Epithelial cell of proximal tubule (primary cell): Measurements from ENCODE around the gene KLC1. TPM values are rescaled to one million over a fixed set of nuclear protein-coding genes. Genes with fewer than 3 reads are reported as not detected.

ENCODE experiments used
- DNase-seq: peaks from one replicate; pipeline ENCODE4 v3.0.0-alpha.2; 2011; ENCODE audit warnings: low read depth
- H3K4me3 ChIP-seq: 2 replicates; pipeline ENCODE4 v1.5.1; 2011; ENCODE audit warnings: low read depth, mild to moderate bottlenecking, low read length
- CTCF ChIP-seq: conservative IDR thresholded peaks from 2 replicates; pipeline ENCODE4 v1.5.1; 2012; ENCODE audit warnings: low read depth, mild to moderate bottlenecking, low read length
- total RNA-seq: library from RNA; depleted of rRNA; stranded (reverse); fragments of >200 nt; gene quantifications from 2 replicates; pipeline ENCODE4 v1.2.3, GENCODE V29; 2015

KLC1 gene
- total RNA-seq, 1 donor from 2014 or later = 178 TPM

- no peak for DNase-seq
- H3K4me3 ChIP-seq = peak overlapping the region; percentile 79
Observed at GRCh38 chr14:103630364-103631108, 1.5 kb downstream of the KLC1 start.

GRCh38 chr14:103633391-103633790, 4.4 kb downstream of the KLC1 start:
- DNase-seq = no peak
- TF ChIP-seq CTCF = no peak

More at GRCh38 chr14:103630364-103631108, 1.5 kb downstream of the KLC1 start:
- TF ChIP-seq CTCF = no peak

GRCh38 chr14:103634156-103634555, 5.1 kb downstream of the KLC1 start:
- DNase-seq = no peak

More at GRCh38 chr14:103633391-103633790, 4.4 kb downstream of the KLC1 start:
- H3K4me3 ChIP-seq = no peak overlapping the region

GRCh38 chr14:103638594-103638993, 9.6 kb downstream of the KLC1 start:
- no peak for TF ChIP-seq CTCF
- DNase-seq = no peak
- no peak overlapping the region for H3K4me3 ChIP-seq

More at GRCh38 chr14:103634156-103634555, 5.1 kb downstream of the KLC1 start:
- H3K4me3 ChIP-seq = no peak overlapping the region
- TF ChIP-seq CTCF = no peak

- H3K4me3 ChIP-seq = no peak overlapping the region
- no peak for TF ChIP-seq CTCF
- no peak for DNase-seq
Observed at GRCh38 chr14:103641161-103641560, 12.2 kb downstream of the KLC1 start.

- H3K4me3 ChIP-seq = no peak overlapping the region
- no peak for DNase-seq
- no peak for TF ChIP-seq CTCF
Observed at GRCh38 chr14:103646189-103646588, 17.2 kb downstream of the KLC1 start.

GRCh38 chr14:103649001-103649400, 20.0 kb downstream of the KLC1 start:
- DNase-seq = no peak
- H3K4me3 ChIP-seq = no peak overlapping the region
- no peak for TF ChIP-seq CTCF
